Activated naive CD4-positive, alpha-beta T cell treated with anti-CD3 and anti-CD28 coated beads, Interleukin-2, amount 10 ng/mL, durations not matched to agents 7 days and 5 days (primary cell): Measurements from ENCODE around the gene UBE2R2.
"Not testable (repeated sequence)": the region's sequence is repeated elsewhere in the genome, so short reads cannot be mapped to it uniquely, and the experiment has no call there.

ENCODE experiments used
- CTCF ChIA-PET: fragments of 350-600 bp; sonication (Branson Sonifier 250); formaldehyde crosslinking; loops from one replicate; lab custom pipeline; 2021; ENCODE audit warnings: antibody characterized with exemption; lab: Charles Lee
- DNase-seq: peaks from one replicate; pipeline ENCODE4 v3.0.0-alpha.2; 2020
- H3K27ac Mint-ChIP-seq: one replicate; pipeline ENCODE4 v1.8.0; 2021; ENCODE audit warnings: mild to moderate bottlenecking, moderate library complexity, mixed read lengths
- H3K27me3 Mint-ChIP-seq: one replicate; pipeline ENCODE4 v1.8.0; 2021; ENCODE audit warnings: mild to moderate bottlenecking, mixed read lengths
- H3K36me3 Mint-ChIP-seq: one replicate; pipeline ENCODE4 v1.8.0; 2021; ENCODE audit warnings: mixed read lengths
- H3K4me1 Mint-ChIP-seq: one replicate; pipeline ENCODE4 v1.8.0; 2021; ENCODE audit warnings: mixed read lengths
- H3K4me3 Mint-ChIP-seq: one replicate; pipeline ENCODE4 v1.8.0; 2021; ENCODE audit warnings: mild to moderate bottlenecking, moderate library complexity, mixed read lengths
- H3K9me3 Mint-ChIP-seq: one replicate; pipeline ENCODE4 v1.8.0; 2021; ENCODE audit warnings: mixed read lengths

The UBE2R2 gene

GRCh38 chr9:33837138-33837537, 20.2 kb downstream of the UBE2R2 start:
- DNase-seq = no peak
- H3K27me3 Mint-ChIP-seq = no peaks in the 10 kb centered on the region
- CTCF ChIA-PET = interaction anchor here (0.6 to 0.7 kb wide), 2 partner anchors 24 to 59 kb away, joined by 3 read pairs; no protein-coding TSS in a partner anchor
- no peaks in the 10 kb centered on the region for H3K9me3 Mint-ChIP-seq
- H3K4me3 Mint-ChIP-seq = no peak overlapping the region
- peaks cover 5% of the 10 kb centered on the region for H3K36me3 Mint-ChIP-seq
- H3K4me1 Mint-ChIP-seq = peaks cover 14% of the 10 kb centered on the region
- no peak overlapping the region for H3K27ac Mint-ChIP-seq

GRCh38 chr9:33840381-33840780, 23.4 kb downstream of the UBE2R2 start:
- H3K4me1 Mint-ChIP-seq = peaks cover 15% of the 10 kb centered on the region
- CTCF ChIA-PET = no interaction called here
- H3K4me3 Mint-ChIP-seq = no peak overlapping the region
- H3K9me3 Mint-ChIP-seq = no peaks in the 10 kb centered on the region
- no peaks in the 10 kb centered on the region for H3K27me3 Mint-ChIP-seq
- no peak for DNase-seq
- H3K27ac Mint-ChIP-seq = no peak overlapping the region
- H3K36me3 Mint-ChIP-seq = peaks cover 5% of the 10 kb centered on the region

GRCh38 chr9:33843312-33843961, 26.5 kb downstream of the UBE2R2 start:
- H3K9me3 Mint-ChIP-seq = no peaks in the 10 kb centered on the region
- peaks cover 5% of the 10 kb centered on the region for H3K36me3 Mint-ChIP-seq
- no peaks in the 10 kb centered on the region for H3K27me3 Mint-ChIP-seq
- H3K4me3 Mint-ChIP-seq = no peak overlapping the region
- H3K4me1 Mint-ChIP-seq = peaks cover 26% of the 10 kb centered on the region
- DNase-seq = no peak
- no peak overlapping the region for H3K27ac Mint-ChIP-seq
- CTCF ChIA-PET = interaction anchor here (1.0 kb wide), 1 partner anchor 29 kb away, joined by 3 read pairs; no protein-coding TSS in a partner anchor

- Mint-ChIP-seq H3K27ac (no peak overlapping the region), H3K9me3 (no peaks in the 10 kb centered on the region), H3K36me3 (peaks cover 4% of the 10 kb centered on the region), H3K27me3 (no peaks in the 10 kb centered on the region), H3K4me3 (no peak overlapping the region), H3K4me1 (peaks cover 33% of the 10 kb centered on the region)
- no peak for DNase-seq
- CTCF ChIA-PET = no interaction called here
These were observed 29.3 kb downstream of the UBE2R2 start for GRCh38 chr9:33846231-33846630.

- H3K4me3 Mint-ChIP-seq, DNase-seq, CTCF ChIA-PET, H3K9me3 Mint-ChIP-seq, H3K27ac Mint-ChIP-seq, H3K36me3 Mint-ChIP-seq, H3K27me3 Mint-ChIP-seq: not testable (repeated sequence)
- peaks cover 31% of the 10 kb centered on the region for H3K4me1 Mint-ChIP-seq
These were observed 30.9 kb downstream of the UBE2R2 start for GRCh38 chr9:33847894-33848205.

- no peak overlapping the region for H3K27ac Mint-ChIP-seq
- H3K36me3 Mint-ChIP-seq = peaks cover 6% of the 10 kb centered on the region
- DNase-seq = no peak
- peaks cover 32% of the 10 kb centered on the region for H3K4me1 Mint-ChIP-seq
- no peaks in the 10 kb centered on the region for H3K27me3 Mint-ChIP-seq
- H3K9me3 Mint-ChIP-seq = no peaks in the 10 kb centered on the region
- no peak overlapping the region for H3K4me3 Mint-ChIP-seq
- CTCF ChIA-PET = interaction anchor here (0.6 to 1.3 kb wide), 3 partner anchors 24 to 472 kb away, joined by 3 to 9 read pairs (median 3); no protein-coding TSS in a partner anchor
These were observed 33.3 kb downstream of the UBE2R2 start for GRCh38 chr9:33850267-33850629.

GRCh38 chr9:33850677-33851076, 33.7 kb downstream of the UBE2R2 start:
- Mint-ChIP-seq H3K9me3 (no peaks in the 10 kb centered on the region), H3K27me3 (no peaks in the 10 kb centered on the region), H3K4me1 (peaks cover 33% of the 10 kb centered on the region), H3K36me3 (peaks cover 9% of the 10 kb centered on the region), H3K27ac (no peak overlapping the region), H3K4me3 (no peak overlapping the region)
- DNase-seq = no peak
- CTCF ChIA-PET = interaction anchor here (0.7 to 1.3 kb wide), 2 partner anchors 38 to 473 kb away, joined by 3 to 9 read pairs; no protein-coding TSS in a partner anchor

GRCh38 chr9:33851301-33851700, 34.3 kb downstream of the UBE2R2 start:
- Mint-ChIP-seq H3K27ac (no peak overlapping the region), H3K9me3 (no peaks in the 10 kb centered on the region), H3K27me3 (no peaks in the 10 kb centered on the region), H3K36me3 (peaks cover 8% of the 10 kb centered on the region), H3K4me1 (peaks cover 31% of the 10 kb centered on the region), H3K4me3 (no peak overlapping the region)
- CTCF ChIA-PET = no interaction called here
- no peak for DNase-seq

GRCh38 chr9:33852216-33852826, 35.4 kb downstream of the UBE2R2 start:
- Mint-ChIP-seq H3K27ac (no peak overlapping the region), H3K4me3 (no peak overlapping the region), H3K27me3 (no peaks in the 10 kb centered on the region), H3K4me1 (peaks cover 22% of the 10 kb centered on the region), H3K9me3 (no peaks in the 10 kb centered on the region), H3K36me3 (peaks cover 6% of the 10 kb centered on the region)
- CTCF ChIA-PET = interaction anchor here (0.7 to 1.6 kb wide), 5 partner anchors 37 to 73 kb away, joined by 3 to 10 read pairs (median 3); no protein-coding TSS in a partner anchor
- DNase-seq = peak; percentile 69

GRCh38 chr9:33856247-33856646, 39.3 kb downstream of the UBE2R2 start:
- Mint-ChIP-seq H3K9me3 (no peaks in the 10 kb centered on the region), H3K27me3 (no peaks in the 10 kb centered on the region), H3K4me3 (no peak overlapping the region), H3K27ac (no peak overlapping the region), H3K4me1 (peaks cover 11% of the 10 kb centered on the region), H3K36me3 (peaks cover 6% of the 10 kb centered on the region)
- CTCF ChIA-PET = interaction anchor here (0.9 kb wide), 1 partner anchor 43 kb away, joined by 3 read pairs; no protein-coding TSS in a partner anchor
- DNase-seq = no peak

- peaks cover 12% of the 10 kb centered on the region for H3K4me1 Mint-ChIP-seq
- peaks cover 10% of the 10 kb centered on the region for H3K36me3 Mint-ChIP-seq
- no peak for DNase-seq
These were observed 41.5 kb downstream of the UBE2R2 start for GRCh38 chr9:33858423-33858822.

GRCh38 chr9:33860200-33860871, 43.4 kb downstream of the UBE2R2 start:
- CTCF ChIA-PET = no interaction called here
- no peak for DNase-seq
- Mint-ChIP-seq H3K4me1 (peaks cover 10% of the 10 kb centered on the region), H3K27ac (no peak overlapping the region), H3K4me3 (no peak overlapping the region), H3K27me3 (no peaks in the 10 kb centered on the region), H3K36me3 (peaks cover 6% of the 10 kb centered on the region), H3K9me3 (no peaks in the 10 kb centered on the region)

More at GRCh38 chr9:33858423-33858822, 41.5 kb downstream of the UBE2R2 start:
- Mint-ChIP-seq H3K4me3 (no peak overlapping the region), H3K27me3 (no peaks in the 10 kb centered on the region), H3K27ac (no peak overlapping the region), H3K9me3 (no peaks in the 10 kb centered on the region)
- CTCF ChIA-PET = interaction anchor here (0.6 kb wide), 1 partner anchor 13 kb away, joined by 4 read pairs; no protein-coding TSS in a partner anchor

GRCh38 chr9:33861917-33862453, 45.0 kb downstream of the UBE2R2 start:
- Mint-ChIP-seq H3K4me3 (no peak overlapping the region), H3K4me1 (peaks cover 10% of the 10 kb centered on the region), H3K27ac (no peak overlapping the region), H3K36me3 (peaks cover 5% of the 10 kb centered on the region), H3K27me3 (no peaks in the 10 kb centered on the region), H3K9me3 (no peaks in the 10 kb centered on the region)
- DNase-seq = no peak
- CTCF ChIA-PET = no interaction called here

GRCh38 chr9:33863027-33863426, 46.1 kb downstream of the UBE2R2 start:
- not testable (repeated sequence) for H3K4me1 Mint-ChIP-seq, DNase-seq, H3K27ac Mint-ChIP-seq, H3K27me3 Mint-ChIP-seq, H3K4me3 Mint-ChIP-seq, H3K36me3 Mint-ChIP-seq, H3K9me3 Mint-ChIP-seq
- CTCF ChIA-PET = interaction anchor here (1.3 kb wide), 1 partner anchor 50 kb away, joined by 4 read pairs; no protein-coding TSS in a partner anchor
